ENCODE measurements around the gene HACD4. TPM values are rescaled to one million over a fixed set of nuclear protein-coding genes. Genes with fewer than 3 reads are reported as not detected.

HACD4 gene, protein sequence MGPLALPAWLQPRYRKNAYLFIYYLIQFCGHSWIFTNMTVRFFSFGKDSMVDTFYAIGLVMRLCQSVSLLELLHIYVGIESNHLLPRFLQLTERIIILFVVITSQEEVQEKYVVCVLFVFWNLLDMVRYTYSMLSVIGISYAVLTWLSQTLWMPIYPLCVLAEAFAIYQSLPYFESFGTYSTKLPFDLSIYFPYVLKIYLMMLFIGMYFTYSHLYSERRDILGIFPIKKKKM
- 1 to 10 TPM in 11 of 12 donors, not detected in 1; 1.0 to 6.7 (median 1.5) TPM for polyA plus RNA-seq (ENCODE audit: insufficient read length in 12 of 12)
- long read RNA-seq, donor 1, full-length matches to known transcripts = 4 of 4 reads
- long read RNA-seq, donor 1, partial matches to known transcripts = 0 of 4 reads
- long read RNA-seq, donor 1, other reads (novel, unspliced or antisense) = 0 of 4 reads
- long read RNA-seq, donor 2 = 0 reads
- long read RNA-seq, donor 3, full-length matches to known transcripts = 1 of 1 reads
- long read RNA-seq, donor 3, partial matches to known transcripts = 0 of 1 reads
- long read RNA-seq, donor 3, other reads (novel, unspliced or antisense) = 0 of 1 reads
- long read RNA-seq, donor 4 = 0 reads
- long read RNA-seq, donor 5 = 0 reads
- long read RNA-seq, donor 6 = 0 reads
- long read RNA-seq, donor 7, full-length matches to known transcripts = 1 of 1 reads
- long read RNA-seq, donor 7, partial matches to known transcripts = 0 of 1 reads
- long read RNA-seq, donor 7, other reads (novel, unspliced or antisense) = 0 of 1 reads
- long read RNA-seq, donor 8, full-length matches to known transcripts = 1 of 1 reads
- long read RNA-seq, donor 8, partial matches to known transcripts = 0 of 1 reads
- long read RNA-seq, donor 8, other reads (novel, unspliced or antisense) = 0 of 1 reads
- long read RNA-seq, donor 9, full-length matches to known transcripts = 1 of 1 reads
- long read RNA-seq, donor 9, partial matches to known transcripts = 0 of 1 reads
- long read RNA-seq, donor 9, other reads (novel, unspliced or antisense) = 0 of 1 reads
- long read RNA-seq, donor 10, full-length matches to known transcripts = 2 of 2 reads
- long read RNA-seq, donor 10, partial matches to known transcripts = 0 of 2 reads
- long read RNA-seq, donor 10, other reads (novel, unspliced or antisense) = 0 of 2 reads
- long read RNA-seq, donor 11, full-length matches to known transcripts = 2 of 2 reads
- long read RNA-seq, donor 11, partial matches to known transcripts = 0 of 2 reads
- long read RNA-seq, donor 11, other reads (novel, unspliced or antisense) = 0 of 2 reads

DNA sequence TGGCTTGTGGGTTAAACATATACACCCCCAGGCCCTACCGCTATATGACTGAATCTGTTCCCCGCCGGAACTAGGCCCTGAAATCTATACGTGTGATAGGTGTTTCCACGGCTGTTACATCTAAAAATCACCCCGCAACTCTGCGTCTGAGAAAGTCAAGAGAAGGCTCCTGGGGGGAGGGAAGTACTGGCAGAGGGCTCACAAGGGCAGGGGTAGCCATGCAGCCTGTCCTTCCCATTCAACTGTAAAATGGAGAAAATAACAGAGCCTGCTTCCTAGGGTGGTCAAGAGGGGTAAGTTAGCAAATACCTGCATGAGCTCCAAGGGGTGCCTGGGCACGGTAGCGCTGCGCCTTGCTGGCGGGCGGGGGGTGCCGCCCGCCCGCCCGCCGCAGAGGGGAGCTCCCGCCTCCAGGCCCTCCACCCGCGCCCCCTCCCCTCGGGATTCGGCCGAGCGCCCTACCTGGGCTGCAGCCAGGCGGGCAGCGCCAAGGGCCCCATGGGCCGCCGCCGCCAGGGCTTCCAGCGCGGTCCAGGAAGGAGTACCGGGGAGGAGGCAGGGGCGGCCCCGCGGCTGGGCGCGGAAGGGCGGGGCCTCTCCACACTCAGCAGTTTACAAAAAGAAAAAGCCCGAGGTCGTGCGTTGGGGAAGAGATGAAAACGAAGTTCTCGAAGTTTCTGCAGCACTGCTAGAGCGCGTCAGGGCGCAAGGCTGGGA lies at the start of gene HACD4:
HACD4 (minus strand) TSS at position 550 of the 717 bp plus-strand sequence; CDS start at position 500, 50 bp downstream.
- peak; percentile 36 for DNase-seq

- no peak for DNase-seq
These were observed 49.4 kb upstream of the HACD4 start for GRCh38 chr9:21080793-21081192.

DNA sequence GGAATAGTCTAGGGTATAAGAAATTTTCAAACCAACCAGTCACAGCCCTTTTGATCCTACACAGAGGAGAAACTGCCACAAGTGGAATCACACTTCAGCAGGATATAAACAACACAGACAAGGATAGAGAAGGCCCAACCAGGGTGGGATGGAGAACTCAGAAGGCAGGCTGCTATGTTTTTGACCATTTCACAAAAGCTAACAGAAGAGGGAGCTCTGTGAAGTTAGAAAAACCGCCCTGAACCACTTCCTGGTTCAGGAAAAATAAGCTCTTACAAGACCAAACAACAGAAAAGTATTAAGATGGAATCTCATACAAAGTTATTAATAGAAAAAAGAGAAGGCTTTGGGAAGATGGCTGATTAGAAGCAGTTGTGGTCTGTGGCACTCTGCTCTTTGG lies 47.3 kb upstream of the HACD4 start:
- DNase-seq = no peak

- DNase-seq = no peak
These were observed 46.3 kb upstream of the HACD4 start, which contains the start of gene IFNB1 for GRCh38 chr9:21077781-21078180. TSS of gene IFNB1 (minus strand) at chr9:21077942. CDS start at chr9:21077869, 73 bp downstream.

GRCh38 chr9:21075484-21075883 lies 44.0 kb upstream of the HACD4 start:
- DNase-seq = no peak

GRCh38 chr9:21070906-21071305 lies 39.5 kb upstream of the HACD4 start:
- DNase-seq = no peak

DNA sequence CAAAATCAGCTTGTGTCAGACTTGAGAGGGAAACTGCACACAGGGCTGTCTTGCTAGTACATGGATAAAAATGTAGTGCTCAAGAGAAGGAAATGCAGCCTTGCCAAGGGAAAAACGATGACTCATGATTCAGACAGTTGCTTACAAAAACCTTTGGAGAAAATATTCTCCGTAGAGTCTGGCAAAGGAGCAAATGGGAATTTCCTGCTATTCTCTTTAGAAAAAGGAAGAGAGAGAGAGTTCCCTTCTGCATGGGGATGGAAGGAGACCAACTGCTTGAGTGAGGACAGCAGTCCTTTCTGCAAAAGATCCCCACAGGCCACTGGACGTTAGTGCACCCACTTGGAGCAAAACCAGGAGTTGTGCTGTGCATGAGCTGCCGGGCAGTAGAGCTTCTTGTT lies 38.7 kb upstream of the HACD4 start:
- peak; percentile 87 for DNase-seq

DNA sequence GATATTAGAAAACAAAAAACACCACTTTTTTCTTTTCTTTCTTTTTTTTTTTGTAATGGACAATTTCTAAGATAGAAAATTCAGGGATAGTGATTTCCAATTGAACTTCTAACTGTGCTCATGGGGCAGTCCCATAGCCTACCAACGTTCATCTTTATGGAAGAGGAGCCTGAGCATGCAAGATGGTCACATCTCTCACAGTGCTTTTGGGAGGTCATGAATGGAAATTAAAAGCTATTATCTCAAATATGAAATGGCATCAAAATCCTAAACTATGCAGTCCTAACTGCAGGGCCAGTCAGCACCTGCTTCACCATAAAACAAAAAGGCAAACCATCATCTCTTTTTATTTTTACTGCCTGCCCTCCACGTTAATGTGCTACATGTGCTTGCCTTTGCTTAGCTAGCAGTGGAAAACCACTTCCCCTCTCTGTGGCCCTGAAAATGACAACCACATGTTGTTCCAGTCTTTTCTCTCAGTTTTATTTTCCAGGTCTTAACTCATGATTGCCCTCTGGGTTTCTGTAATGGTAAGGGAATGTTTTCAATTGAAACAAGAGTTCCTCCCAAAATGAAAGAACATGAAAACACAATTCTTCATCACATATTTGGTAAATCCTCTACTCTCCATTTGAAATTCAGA lies 29.6 kb upstream of the HACD4 start:
- peak; percentile 44 for DNase-seq

DNA sequence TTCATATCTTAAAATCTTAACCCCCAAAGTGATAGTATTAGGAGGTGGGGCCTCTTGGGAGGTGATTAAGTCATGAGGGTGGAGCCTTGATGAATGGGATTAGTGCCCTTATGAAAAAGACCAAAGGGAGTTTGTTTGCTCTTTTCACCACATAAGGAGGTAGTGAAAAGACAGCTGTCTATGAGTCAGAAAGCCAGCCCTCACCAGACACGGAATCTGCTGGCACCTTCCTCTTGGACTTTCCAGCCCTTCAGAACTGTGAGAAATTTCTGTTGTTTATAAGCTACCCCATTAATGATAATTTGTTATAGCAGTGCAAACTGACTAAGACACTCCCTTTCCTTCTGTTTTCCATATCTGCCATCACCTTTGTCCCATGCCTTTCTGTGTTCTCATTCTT lies 25.5 kb upstream of the HACD4 start:
- DNase-seq = no peak

GRCh38 chr9:21053851-21054250 lies 22.4 kb upstream of the HACD4 start:
- DNase-seq = no peak

DNA sequence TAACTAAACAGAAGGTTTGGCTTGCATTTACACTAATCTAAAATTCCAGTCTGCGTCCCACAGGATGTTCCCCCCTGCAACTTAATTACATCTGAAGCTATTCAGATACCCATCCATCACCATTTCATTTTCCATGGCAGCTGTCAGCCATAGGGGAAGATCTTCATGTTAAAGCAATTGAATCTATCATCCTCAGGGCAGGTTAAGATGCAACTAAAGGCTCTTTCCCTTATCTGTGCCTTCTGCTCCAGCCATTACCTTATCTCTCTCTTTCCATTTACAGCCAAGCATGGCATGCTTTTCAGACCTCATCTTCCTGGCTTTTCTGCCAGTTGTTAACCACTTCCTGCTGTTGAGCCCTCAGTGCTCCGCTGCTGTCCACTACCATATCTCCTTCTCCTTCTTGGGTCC lies 15.8 kb upstream of the HACD4 start:
- DNase-seq = no peak

- DNase-seq = no peak
These were observed 12.4 kb upstream of the HACD4 start for GRCh38 chr9:21043841-21044240.

GRCh38 chr9:21042466-21042865 lies 11.0 kb upstream of the HACD4 start:
- no peak for DNase-seq

GRCh38 chr9:21039302-21039701 lies 7.9 kb upstream of the HACD4 start:
- no peak for DNase-seq

GRCh38 chr9:21037278-21037677 lies 5.8 kb upstream of the HACD4 start:
- DNase-seq = no peak

DNA sequence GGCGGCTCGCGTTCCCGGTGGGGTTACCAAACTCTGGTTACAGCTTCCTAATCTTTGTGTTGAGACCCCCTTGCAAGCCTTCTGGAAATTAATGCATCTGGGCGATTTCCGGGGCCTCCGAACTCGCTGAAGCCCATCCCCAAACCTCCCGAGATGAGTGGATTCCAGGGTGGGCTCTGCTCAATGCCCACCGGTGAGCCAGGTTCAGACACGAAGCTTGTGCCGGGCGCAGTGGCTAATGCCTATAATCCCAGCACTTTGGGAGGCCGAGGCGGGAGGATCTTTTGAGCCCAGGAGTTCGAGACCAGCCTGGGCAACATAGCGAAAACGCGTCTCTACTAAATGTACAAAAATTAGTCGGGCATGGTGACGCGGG lies 356 bp upstream of the HACD4 start:
- no peak for DNase-seq

- DNase-seq = peak; percentile 16
These were observed 928 bp downstream of the HACD4 start for GRCh38 chr9:21030389-21031035.

GRCh38 chr9:21029661-21030060 lies 1.8 kb downstream of the HACD4 start:
- DNase-seq = no peak

GRCh38 chr9:21028466-21028865 lies 3.0 kb downstream of the HACD4 start:
- no peak for DNase-seq

DNA sequence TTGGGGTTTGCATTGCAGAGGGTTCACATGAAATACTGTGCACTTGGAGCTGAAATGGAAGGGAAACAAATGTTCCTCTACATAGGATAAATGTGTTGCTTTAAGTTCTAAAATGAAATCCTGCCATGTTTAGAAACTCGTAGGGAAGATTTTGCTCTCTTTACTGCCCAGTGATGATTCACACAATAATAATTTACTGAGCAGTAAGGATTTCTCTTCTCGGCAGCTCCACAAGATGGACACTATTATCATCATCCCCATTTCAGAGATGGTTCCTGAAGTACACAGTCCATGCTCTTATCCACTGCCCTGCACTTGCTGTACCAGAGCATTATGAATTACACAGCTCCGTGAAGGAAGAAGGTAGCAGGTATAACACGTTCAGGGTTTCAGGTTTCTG lies 4.1 kb downstream of the HACD4 start:
- no peak for DNase-seq

Measured in muscle of arm (tissue), 14 donors.